Activated CD8-positive, alpha-beta memory T cell treated with anti-CD3 and anti-CD28 coated beads, Interleukin-2, amount 10 ng/mL, durations not matched to agents 7 days and 5 days (primary cell): ENCODE measurements around the gene KIF26B. TPM values are rescaled to one million over a fixed set of nuclear protein-coding genes. Genes with fewer than 3 reads are reported as not detected.
"Not testable (repeated sequence)": the region's sequence is repeated elsewhere in the genome, so short reads cannot be mapped to it uniquely, and the experiment has no call there.

Experiments
- ATAC-seq: fragments of 150-1000 bp; cut with Tn5 transposase; one replicate; pipeline ENCODE4 v1.10.0; 2021; ENCODE audit warnings: moderate library complexity
- CTCF ChIA-PET: fragments of 350-600 bp; sonication (Branson Sonifier 250); formaldehyde crosslinking; loops from one replicate; lab custom pipeline; 2021; ENCODE audit warnings: antibody characterized with exemption; lab: Charles Lee
- DNase-seq: peaks from one replicate; pipeline ENCODE4 v3.0.0-alpha.2; 2020
- H3K27ac Mint-ChIP-seq: one replicate; pipeline ENCODE4 v1.8.0; 2021; ENCODE audit warnings: mild to moderate bottlenecking, mixed read lengths
- H3K27me3 Mint-ChIP-seq: one replicate; pipeline ENCODE4 v1.8.0; 2021; ENCODE audit warnings: mixed read lengths
- H3K36me3 Mint-ChIP-seq: one replicate; pipeline ENCODE4 v1.8.0; 2021; ENCODE audit warnings: mild to moderate bottlenecking, mixed read lengths
- H3K4me1 Mint-ChIP-seq: one replicate; pipeline ENCODE4 v1.8.0; 2021; ENCODE audit warnings: mixed read lengths
- H3K4me3 Mint-ChIP-seq: one replicate; pipeline ENCODE4 v1.8.0; 2021; ENCODE audit warnings: mild to moderate bottlenecking, moderate library complexity, mixed read lengths
- H3K9me3 Mint-ChIP-seq: one replicate; pipeline ENCODE4 v1.8.0; 2022; ENCODE audit warnings: low read depth, mixed read lengths
- total RNA-seq, 2 experiments: library from RNA; stranded (reverse); gene quantifications; one replicate each; pipeline ENCODE4 v1.2.3, GENCODE V29; 2021

KIF26B gene
- total RNA-seq, 2 experiments from 2014 or later, result 0.28 TPM; not detected in 1

DNA sequence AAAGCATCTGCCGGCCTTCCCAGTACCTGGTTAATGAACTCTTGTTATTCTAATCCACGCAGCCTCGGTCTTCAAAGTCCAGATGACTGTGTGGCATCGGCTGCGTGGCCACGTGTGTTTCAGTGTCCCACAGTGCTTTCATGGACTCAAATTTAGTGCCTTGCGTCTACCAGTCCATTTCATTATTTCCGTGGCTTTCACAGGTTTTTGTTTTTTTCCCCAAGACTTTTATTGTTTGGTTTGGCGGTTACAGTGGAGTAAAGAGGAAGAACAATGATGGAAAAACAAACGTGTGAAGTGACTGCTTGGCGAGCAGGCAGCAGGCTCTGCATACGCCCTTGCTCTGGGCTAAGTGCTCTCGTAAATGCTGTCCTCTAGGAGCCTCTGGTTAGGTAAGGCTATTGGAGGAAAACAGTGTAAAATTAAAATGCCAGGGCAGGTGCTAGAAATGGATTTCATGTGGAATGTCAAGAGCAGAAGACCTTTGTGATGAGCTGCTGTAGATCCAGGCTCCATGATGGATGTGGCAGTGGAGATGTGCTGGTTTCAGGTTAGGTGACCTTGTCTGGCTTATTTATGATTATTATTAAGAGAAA is 536.3 kb downstream of the KIF26B start:
- H3K27me3 Mint-ChIP-seq, result no peaks in the 10 kb centered on the region
- H3K36me3 Mint-ChIP-seq, result no peaks in the 10 kb centered on the region
- DNase-seq (no peak), ATAC-seq (no peak)
- H3K9me3 Mint-ChIP-seq, result no peaks in the 10 kb centered on the region
- H3K4me1 Mint-ChIP-seq, result no peaks in the 10 kb centered on the region
- H3K27ac Mint-ChIP-seq, result no peak overlapping the region
- CTCF ChIA-PET, result no interaction called here
- H3K4me3 Mint-ChIP-seq, result no peak overlapping the region

DNA sequence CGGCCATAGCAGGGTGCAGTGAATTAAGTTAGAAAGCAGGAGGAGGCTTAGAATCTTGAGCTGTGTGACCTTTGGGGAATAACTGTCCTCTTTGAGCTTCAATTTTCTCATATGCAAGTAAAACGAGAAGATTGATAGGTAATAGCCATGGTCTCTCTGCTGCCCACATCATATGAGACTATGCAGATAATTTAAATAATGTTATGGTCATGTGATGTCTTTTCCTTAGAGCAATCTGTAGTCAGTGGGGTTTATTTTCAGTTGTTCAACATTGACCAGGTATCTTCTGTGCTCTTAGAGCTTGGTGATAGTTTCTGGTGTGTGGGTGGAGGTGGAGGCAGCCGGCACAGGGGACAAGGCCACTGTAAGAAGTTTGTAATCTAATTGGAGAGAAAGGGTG is 537.1 kb downstream of the KIF26B start:
- Mint-ChIP-seq H3K4me3 (no peak overlapping the region), H3K9me3 (no peaks in the 10 kb centered on the region), H3K36me3 (no peaks in the 10 kb centered on the region), H3K27me3 (no peaks in the 10 kb centered on the region), H3K27ac (no peak overlapping the region), H3K4me1 (no peaks in the 10 kb centered on the region)
- CTCF ChIA-PET, result no interaction called here
- no peak for DNase-seq
- no peak for ATAC-seq

DNA sequence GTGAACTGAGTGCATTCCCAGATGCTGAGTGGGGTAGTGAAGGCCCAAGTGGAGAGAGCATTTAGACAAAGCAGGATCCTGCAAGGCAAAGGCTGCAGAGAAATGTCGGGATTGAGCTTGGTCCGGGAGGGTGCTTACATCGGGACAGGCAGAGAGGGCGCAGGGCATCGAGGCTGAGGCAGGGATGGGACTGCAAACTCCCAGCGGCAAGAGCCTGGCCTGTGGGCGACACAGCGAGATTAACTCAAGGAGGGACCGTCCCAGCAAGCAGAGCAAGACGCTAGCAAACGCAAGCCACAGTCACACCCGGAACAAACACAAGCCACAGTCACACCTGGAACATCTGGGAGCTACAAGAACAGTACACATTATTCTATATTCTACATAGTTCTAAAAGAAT is 537.5 kb downstream of the KIF26B start:
- Mint-ChIP-seq H3K4me1 (no peaks in the 10 kb centered on the region), H3K36me3 (no peaks in the 10 kb centered on the region), H3K27me3 (no peaks in the 10 kb centered on the region), H3K9me3 (no peaks in the 10 kb centered on the region), H3K4me3 (no peak overlapping the region), H3K27ac (no peak overlapping the region)
- CTCF ChIA-PET, result no interaction called here
- no peak for DNase-seq
- ATAC-seq, result no peak

GRCh38 chr1:245693116-245693793 is 538.5 kb downstream of the KIF26B start:
- H3K4me3 Mint-ChIP-seq, result no peak overlapping the region
- no peaks in the 10 kb centered on the region for H3K36me3 Mint-ChIP-seq
- no peak overlapping the region for H3K27ac Mint-ChIP-seq
- DNase-seq (no peak), ATAC-seq (no peak)
- CTCF ChIA-PET, result no interaction called here
- no peaks in the 10 kb centered on the region for H3K27me3 Mint-ChIP-seq
- no peaks in the 10 kb centered on the region for H3K9me3 Mint-ChIP-seq
- H3K4me1 Mint-ChIP-seq, result no peaks in the 10 kb centered on the region

- no peak for DNase-seq
- no peak overlapping the region for H3K27ac Mint-ChIP-seq
- no peaks in the 10 kb centered on the region for H3K27me3 Mint-ChIP-seq
- no peaks in the 10 kb centered on the region for H3K4me1 Mint-ChIP-seq
- CTCF ChIA-PET, result no interaction called here
- no peaks in the 10 kb centered on the region for H3K36me3 Mint-ChIP-seq
- ATAC-seq, result no peak
- H3K4me3 Mint-ChIP-seq, result no peak overlapping the region
- H3K9me3 Mint-ChIP-seq, result no peaks in the 10 kb centered on the region
These were observed 539.4 kb downstream of the KIF26B start for GRCh38 chr1:245693941-245694752.

- ATAC-seq (no peak), DNase-seq (no peak)
- H3K9me3 Mint-ChIP-seq, result no peaks in the 10 kb centered on the region
- no peak overlapping the region for H3K4me3 Mint-ChIP-seq
- no peak overlapping the region for H3K27ac Mint-ChIP-seq
- H3K4me1 Mint-ChIP-seq, result no peaks in the 10 kb centered on the region
- H3K27me3 Mint-ChIP-seq, result no peaks in the 10 kb centered on the region
- CTCF ChIA-PET, result no interaction called here
- H3K36me3 Mint-ChIP-seq, result no peaks in the 10 kb centered on the region
These were observed 540.0 kb downstream of the KIF26B start for GRCh38 chr1:245694753-245695195.

DNA sequence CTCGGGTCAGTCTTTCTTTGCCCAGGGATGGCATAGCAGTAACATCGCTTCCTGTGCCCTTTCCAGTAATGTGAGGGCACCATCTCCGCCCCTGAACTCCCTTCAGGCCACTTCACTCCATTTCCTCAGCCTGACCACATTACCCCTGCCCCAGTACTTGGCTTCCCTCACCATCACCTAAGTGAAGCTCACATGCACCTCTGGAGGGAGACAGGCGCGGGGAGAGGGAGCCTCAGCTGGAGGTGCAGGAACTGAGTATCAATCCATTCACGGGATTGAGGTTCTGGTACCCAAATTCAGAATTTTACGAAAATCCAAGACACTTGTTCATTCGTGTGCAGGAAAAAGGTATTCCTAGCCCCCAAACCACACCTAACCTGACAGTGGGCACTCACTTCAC is 540.4 kb downstream of the KIF26B start:
- CTCF ChIA-PET, result no interaction called here
- ATAC-seq, result no peak
- Mint-ChIP-seq H3K27me3 (no peaks in the 10 kb centered on the region), H3K36me3 (no peaks in the 10 kb centered on the region), H3K27ac (no peak overlapping the region), H3K9me3 (no peaks in the 10 kb centered on the region), H3K4me1 (no peaks in the 10 kb centered on the region), H3K4me3 (no peak overlapping the region)
- DNase-seq, result no peak

- H3K27ac Mint-ChIP-seq, H3K36me3 Mint-ChIP-seq, DNase-seq, ATAC-seq, H3K9me3 Mint-ChIP-seq, CTCF ChIA-PET, H3K4me1 Mint-ChIP-seq, H3K4me3 Mint-ChIP-seq, H3K27me3 Mint-ChIP-seq: not testable (repeated sequence)
These were observed 540.9 kb downstream of the KIF26B start for GRCh38 chr1:245695701-245696100.

DNA sequence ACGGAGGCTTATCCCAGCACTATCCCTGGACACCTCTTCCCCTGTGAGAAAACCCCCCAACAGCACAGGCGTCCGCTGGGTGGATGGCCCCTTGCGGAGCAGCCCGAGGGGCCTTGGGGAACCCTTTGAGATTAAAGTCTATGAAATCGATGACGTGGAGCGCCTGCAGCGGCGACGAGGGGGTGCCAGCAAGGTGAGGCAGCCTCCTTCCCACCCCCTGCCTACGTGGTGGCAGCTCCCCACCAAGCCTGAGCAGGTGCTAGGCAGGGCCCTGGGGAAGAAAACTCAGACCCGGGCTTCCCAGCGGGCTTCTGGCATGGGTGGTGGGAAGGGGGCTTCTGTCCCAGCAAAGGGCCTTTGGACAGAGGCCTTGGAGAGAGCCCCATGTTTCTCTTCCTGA is 543.3 kb downstream of the KIF26B start:
- Mint-ChIP-seq H3K9me3 (no peaks in the 10 kb centered on the region), H3K4me3 (no peak overlapping the region), H3K36me3 (no peaks in the 10 kb centered on the region), H3K27me3 (no peaks in the 10 kb centered on the region), H3K27ac (no peak overlapping the region), H3K4me1 (no peaks in the 10 kb centered on the region)
- CTCF ChIA-PET, result no interaction called here
- no peak for DNase-seq
- no peak for ATAC-seq

GRCh38 chr1:245698860-245699259 is 544.1 kb downstream of the KIF26B start:
- Mint-ChIP-seq H3K27ac (no peak overlapping the region), H3K36me3 (no peaks in the 10 kb centered on the region), H3K9me3 (no peaks in the 10 kb centered on the region), H3K4me1 (no peaks in the 10 kb centered on the region), H3K27me3 (no peaks in the 10 kb centered on the region), H3K4me3 (no peak overlapping the region)
- ATAC-seq (no peak), DNase-seq (no peak)
- CTCF ChIA-PET, result no interaction called here

DNA sequence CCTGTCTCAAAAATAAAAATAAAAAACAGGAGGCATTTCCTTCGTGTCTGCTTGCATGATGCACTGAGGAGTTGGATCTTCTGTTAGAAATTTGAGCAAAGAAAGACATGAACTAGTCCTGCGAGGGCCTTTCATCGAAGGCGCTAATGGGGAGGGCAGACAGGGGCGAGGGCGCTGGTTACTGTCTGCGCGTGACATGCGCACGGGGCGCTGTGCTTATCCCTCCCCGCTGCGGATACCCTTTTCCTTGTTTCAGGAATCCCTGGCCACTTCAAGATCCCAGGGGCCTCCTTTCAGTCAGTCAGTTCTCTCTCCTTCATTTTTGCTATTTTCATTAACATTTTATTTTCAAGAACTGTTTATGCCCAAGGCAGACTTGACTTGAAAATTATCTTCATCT is 545.8 kb downstream of the KIF26B start:
- DNase-seq, result no peak
- Mint-ChIP-seq H3K27ac (no peak overlapping the region), H3K9me3 (no peaks in the 10 kb centered on the region), H3K36me3 (no peaks in the 10 kb centered on the region), H3K27me3 (no peaks in the 10 kb centered on the region), H3K4me3 (no peak overlapping the region), H3K4me1 (no peaks in the 10 kb centered on the region)
- no peak for ATAC-seq
- CTCF ChIA-PET, result no interaction called here

DNA sequence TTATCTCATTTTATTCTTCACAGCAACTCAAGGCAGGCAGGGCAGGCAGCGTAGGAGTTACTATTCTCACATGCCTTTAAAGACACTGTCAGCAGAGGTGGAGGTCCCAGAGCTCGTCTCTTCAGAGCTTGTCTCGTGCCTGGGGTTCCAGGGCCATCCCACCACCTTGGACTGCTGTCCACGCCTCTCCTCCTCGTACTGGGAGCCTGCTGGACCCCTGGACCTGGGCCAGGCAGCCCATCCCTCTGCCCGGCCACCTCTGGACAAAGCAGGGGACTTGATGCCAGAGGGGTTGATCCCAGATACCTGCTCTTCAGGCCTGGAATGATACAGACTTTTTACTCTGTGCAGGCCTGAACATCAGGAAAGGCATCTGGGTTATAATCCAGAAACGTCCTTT is 546.8 kb downstream of the KIF26B start:
- DNase-seq, result no peak
- H3K4me1 Mint-ChIP-seq, result no peaks in the 10 kb centered on the region
- no peaks in the 10 kb centered on the region for H3K27me3 Mint-ChIP-seq
- no peak overlapping the region for H3K4me3 Mint-ChIP-seq
- H3K27ac Mint-ChIP-seq, result no peak overlapping the region
- H3K36me3 Mint-ChIP-seq, result no peaks in the 10 kb centered on the region
- no peaks in the 10 kb centered on the region for H3K9me3 Mint-ChIP-seq
- ATAC-seq, result no peak
- CTCF ChIA-PET, result no interaction called here

DNA sequence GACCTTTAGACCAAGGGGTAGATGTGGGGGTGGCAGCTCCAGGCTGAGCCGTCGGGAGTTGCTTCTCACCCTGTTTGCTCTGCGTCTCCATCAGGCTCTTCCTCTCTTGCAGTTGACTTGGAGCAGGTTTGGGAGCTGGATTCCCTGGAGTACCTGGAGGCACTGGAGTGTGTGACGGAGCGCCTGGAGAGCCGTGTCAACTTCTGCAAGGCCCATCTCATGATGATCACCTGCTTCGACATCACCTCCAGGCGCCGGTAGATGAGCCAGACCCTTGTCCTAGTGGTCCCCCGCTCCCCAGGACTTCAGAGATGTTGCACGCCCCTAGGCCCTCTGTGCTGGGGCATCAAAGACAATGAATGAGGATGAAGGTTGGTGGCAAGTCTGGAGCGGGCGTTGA is 547.6 kb downstream of the KIF26B start:
- Mint-ChIP-seq H3K36me3 (no peaks in the 10 kb centered on the region), H3K9me3 (no peaks in the 10 kb centered on the region), H3K27ac (no peak overlapping the region), H3K4me3 (no peak overlapping the region), H3K4me1 (no peaks in the 10 kb centered on the region), H3K27me3 (no peaks in the 10 kb centered on the region)
- CTCF ChIA-PET, result no interaction called here
- DNase-seq (no peak), ATAC-seq (no peak)

DNA sequence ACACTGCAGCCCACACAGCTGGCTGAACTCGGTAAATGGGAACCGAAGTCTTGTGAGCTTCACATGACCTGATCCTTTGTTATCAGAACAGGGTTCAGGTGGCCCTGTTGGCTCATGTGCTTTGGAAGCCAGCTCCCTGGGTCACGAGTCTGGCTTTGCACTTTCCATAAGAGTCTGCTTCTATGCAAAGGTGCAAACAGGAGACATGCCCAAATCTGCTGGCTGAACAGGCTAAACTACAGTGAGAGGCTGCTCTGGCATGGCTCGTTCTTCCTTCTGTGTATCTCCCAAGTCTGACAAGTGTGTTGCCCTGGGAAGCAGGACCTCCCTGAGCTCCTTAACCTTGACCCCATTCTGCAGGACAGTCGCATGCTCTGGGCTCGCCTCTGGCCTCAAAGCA is 549.6 kb downstream of the KIF26B start:
- DNase-seq, result no peak
- H3K27me3 Mint-ChIP-seq, result no peaks in the 10 kb centered on the region
- no peaks in the 10 kb centered on the region for H3K36me3 Mint-ChIP-seq
- CTCF ChIA-PET, result no interaction called here
- H3K4me3 Mint-ChIP-seq, result no peak overlapping the region
- no peak overlapping the region for H3K27ac Mint-ChIP-seq
- no peaks in the 10 kb centered on the region for H3K9me3 Mint-ChIP-seq
- ATAC-seq, result no peak
- H3K4me1 Mint-ChIP-seq, result no peaks in the 10 kb centered on the region
